Measurements from ENCODE around the gene FBXO17.

Gene FBXO17

DNA sequence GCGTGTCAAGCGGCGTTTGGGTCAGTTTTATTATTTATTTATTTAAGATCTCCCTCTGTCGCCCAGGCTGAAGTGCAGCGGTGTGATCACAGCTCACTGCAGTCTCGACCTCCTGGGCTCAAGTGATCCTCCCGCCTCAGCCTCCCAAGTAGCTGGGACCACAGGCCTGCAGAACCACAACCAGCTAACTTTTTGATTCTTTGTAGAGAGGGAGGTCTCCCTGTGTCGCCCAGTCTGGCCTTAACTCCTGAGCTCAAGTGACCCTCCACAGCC, 44.1 kb downstream of the FBXO17 start:
- no peak for DNase-seq (ENCODE audit: low spot score)
- in situ Hi-C loops (cut with MboI; ENCODE audit: low sequenced_read_pairs, unreplicated experiment): no loop called here
- TF ChIP-seq, protein P1, sequence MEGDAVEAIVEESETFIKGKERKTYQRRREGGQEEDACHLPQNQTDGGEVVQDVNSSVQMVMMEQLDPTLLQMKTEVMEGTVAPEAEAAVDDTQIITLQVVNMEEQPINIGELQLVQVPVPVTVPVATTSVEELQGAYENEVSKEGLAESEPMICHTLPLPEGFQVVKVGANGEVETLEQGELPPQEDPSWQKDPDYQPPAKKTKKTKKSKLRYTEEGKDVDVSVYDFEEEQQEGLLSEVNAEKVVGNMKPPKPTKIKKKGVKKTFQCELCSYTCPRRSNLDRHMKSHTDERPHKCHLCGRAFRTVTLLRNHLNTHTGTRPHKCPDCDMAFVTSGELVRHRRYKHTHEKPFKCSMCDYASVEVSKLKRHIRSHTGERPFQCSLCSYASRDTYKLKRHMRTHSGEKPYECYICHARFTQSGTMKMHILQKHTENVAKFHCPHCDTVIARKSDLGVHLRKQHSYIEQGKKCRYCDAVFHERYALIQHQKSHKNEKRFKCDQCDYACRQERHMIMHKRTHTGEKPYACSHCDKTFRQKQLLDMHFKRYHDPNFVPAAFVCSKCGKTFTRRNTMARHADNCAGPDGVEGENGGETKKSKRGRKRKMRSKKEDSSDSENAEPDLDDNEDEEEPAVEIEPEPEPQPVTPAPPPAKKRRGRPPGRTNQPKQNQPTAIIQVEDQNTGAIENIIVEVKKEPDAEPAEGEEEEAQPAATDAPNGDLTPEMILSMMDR (IDR thresholded peaks at IDR 0.05; ENCODE audit: borderline replicate concordance, control extremely low read depth, extremely low read depth, insufficient read depth, missing control alignments): no peak

DNA sequence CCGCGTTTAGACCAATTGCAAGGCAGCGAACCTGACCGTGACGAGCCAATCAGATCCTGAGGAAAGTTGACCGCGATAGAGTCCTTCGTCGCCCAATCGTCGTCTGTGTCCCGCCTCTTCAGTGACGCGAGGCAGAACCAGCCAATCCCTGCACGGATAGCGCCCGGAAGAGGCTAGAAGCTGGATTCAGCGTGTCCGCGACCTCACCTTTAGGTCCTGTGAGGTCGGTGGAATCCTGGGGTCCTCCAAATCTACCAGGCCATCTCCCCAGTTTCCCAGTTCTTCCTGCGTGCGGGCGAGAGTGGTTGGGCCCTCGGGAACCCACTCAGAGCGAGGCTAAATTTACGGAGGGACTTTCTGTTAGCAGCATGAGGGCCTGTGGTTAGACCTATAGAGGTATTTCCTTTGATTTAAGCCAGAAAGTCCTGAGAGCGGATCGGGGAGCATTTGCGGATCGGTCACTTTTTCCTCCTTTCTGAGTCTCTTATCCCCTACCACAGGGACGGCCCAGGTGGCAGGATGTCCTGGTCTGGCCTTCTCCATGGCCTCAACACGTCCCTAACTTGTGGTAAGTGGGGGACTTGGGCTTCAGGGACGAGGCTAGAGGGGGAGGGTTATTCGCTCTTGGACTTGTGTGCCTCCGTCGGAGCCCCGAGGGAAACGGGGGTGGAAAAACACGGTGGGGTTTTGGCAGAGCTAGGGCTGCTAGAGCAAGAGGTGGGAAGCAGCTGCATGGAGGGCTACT, 44.6 kb downstream of the FBXO17 start, which contains the start of gene MRPS12:
Gene MRPS12 (plus strand): TSS at position 169 of the 745 bp plus-strand sequence. CDS start 351 bp downstream, at position 520.
- in situ Hi-C loops (cut with MboI; ENCODE audit: low sequenced_read_pairs, unreplicated experiment): no loop called here
- TF ChIP-seq, protein P1 (IDR thresholded peaks at IDR 0.05; ENCODE audit: borderline replicate concordance, control extremely low read depth, extremely low read depth, insufficient read depth, missing control alignments): no peak
- DNase-seq (ENCODE audit: low spot score): peak; percentile 99

DNA sequence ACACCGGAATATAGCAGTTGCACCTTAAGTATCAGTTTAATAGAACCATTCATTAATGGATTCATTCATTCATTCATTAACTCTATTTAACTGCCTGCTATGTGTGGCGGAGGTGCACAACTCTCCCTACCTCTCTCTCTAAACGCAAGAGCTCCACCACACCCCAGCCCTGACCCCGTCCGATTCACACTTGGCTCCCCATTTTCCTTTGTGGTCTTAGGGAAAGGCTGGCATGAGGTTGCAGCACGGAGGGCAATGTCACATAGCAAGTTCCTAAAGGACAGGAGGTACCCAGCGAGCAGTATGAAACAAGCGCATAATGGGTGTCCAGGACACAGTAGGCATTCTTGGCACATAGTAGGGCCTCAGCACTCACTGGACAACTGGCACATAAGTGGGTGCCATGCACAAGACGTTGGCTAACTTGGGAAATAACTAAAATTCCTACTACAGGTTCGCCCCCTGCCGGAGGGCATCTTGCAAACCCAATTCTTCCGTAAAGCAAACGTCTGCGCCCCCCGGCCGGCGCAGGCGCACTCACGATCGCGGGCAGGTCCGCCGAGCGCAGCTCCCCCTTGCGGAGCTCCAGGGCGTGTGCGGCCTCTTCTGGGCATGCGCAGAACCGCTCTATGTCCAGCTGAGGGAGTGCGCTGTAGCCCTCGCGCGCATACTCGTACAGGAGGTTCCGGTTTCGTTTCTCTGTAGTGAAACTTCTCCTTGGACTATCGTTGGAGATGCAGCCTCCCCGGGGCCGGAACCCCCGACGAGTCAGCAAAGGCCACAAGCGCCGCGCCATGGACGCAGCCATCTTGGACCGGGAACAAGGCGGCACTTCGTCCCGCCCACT, 45.4 kb downstream of the FBXO17 start, which contains the start of gene SARS2:
Gene SARS2 (minus strand): TSS at position 835 of the 847 bp plus-strand sequence. CDS start 27 bp downstream, at position 808.
- DNase-seq (ENCODE audit: low spot score): peak; percentile 98
- in situ Hi-C loops (cut with MboI; ENCODE audit: low sequenced_read_pairs, unreplicated experiment): no loop called here
- TF ChIP-seq, protein P1 (IDR thresholded peaks at IDR 0.05; ENCODE audit: borderline replicate concordance, control extremely low read depth, extremely low read depth, insufficient read depth, missing control alignments): peak; percentile 99

DNA sequence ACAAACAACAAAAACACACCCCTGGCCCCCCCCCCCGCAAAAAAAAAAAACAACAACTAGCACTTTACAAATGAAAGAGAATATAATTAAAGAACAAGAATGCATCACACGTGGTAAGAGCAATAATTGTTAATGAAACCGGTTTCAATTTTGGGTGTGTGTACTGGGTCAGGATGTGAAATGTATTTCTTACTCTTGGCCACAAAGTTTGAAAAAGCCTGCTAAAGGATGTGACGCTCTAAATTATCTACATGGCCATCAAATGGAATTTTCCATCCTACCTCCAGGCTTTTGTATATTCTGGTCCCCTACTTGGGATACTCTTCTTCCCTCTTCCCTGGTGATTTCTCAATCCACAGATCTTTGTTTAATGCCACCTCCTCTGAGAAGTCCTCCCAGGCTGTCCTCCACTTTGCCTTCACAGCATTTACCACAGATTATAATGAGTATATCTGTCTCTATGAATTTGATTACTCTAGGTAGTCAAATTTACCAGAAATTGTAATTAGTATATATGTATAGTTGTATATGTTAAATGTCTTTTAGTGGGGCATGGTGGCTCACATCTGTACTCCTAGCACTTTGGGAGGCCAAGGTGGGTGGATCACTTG, 47.0 kb downstream of the FBXO17 start:
- DNase-seq (ENCODE audit: low spot score): no peak
- TF ChIP-seq, protein P1 (IDR thresholded peaks at IDR 0.05; ENCODE audit: borderline replicate concordance, control extremely low read depth, extremely low read depth, insufficient read depth, missing control alignments): no peak
- in situ Hi-C loops (cut with MboI; ENCODE audit: low sequenced_read_pairs, unreplicated experiment): no loop called here

DNA sequence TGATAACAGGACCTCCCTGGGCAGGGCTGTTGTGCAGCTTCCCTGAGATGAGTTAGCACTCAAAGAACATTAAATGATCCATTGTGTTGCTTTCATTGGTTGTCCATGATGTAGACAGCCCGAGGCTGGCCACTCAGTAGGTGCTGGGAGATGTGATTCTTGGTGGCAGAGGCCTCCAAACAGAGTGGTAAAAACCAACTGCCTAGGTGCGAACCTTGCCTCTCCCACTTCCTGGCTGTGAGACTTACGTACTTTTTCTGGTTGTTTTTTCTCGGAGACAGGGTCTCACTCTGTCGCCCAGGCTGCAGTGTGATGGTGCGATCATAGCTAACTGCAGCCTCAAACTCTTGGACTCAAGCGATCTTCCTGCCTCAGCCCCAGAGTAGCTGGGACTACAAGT, 51.2 kb downstream of the FBXO17 start:
- in situ Hi-C loops (cut with MboI; ENCODE audit: low sequenced_read_pairs, unreplicated experiment): no loop called here
- DNase-seq (ENCODE audit: low spot score): no peak
- TF ChIP-seq, protein P1 (IDR thresholded peaks at IDR 0.05; ENCODE audit: borderline replicate concordance, control extremely low read depth, extremely low read depth, insufficient read depth, missing control alignments): no peak

DNA sequence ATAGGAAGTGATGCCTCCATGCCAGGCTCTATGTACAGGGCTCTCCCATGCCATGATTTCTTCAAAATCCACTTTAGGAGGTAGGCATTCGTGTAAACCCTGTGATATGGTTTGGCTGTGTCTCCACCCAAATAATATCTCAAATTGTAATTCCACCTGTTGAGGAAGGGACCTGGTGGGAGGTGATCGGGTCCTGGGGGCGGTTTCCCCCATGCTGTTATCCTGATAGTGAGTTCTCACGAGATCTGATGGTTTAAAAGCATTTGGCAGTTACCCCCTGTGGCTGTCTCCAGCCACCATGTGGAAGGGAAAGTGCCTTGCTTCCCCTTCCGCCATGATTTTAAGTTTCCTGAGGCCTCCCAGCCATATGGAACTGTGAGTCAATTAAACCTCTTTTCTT, 53.1 kb downstream of the FBXO17 start:
- in situ Hi-C loops (cut with MboI; ENCODE audit: low sequenced_read_pairs, unreplicated experiment): no loop called here
- TF ChIP-seq, protein P1 (IDR thresholded peaks at IDR 0.05; ENCODE audit: borderline replicate concordance, control extremely low read depth, extremely low read depth, insufficient read depth, missing control alignments): no peak
- no peak for DNase-seq (ENCODE audit: low spot score)

All from GM13976 (cell line).